H9 (cell line): Measurements from ENCODE around the gene MBLAC1. TPM values are rescaled to one million over a fixed set of nuclear protein-coding genes. Genes with fewer than 3 reads are reported as not detected.

Source experiments
- DNase-seq: peaks from one replicate; pipeline ENCODE4 v3.0.0-alpha.2; 2017
- H2AFZ ChIP-seq: one replicate; pipeline ENCODE4 v1.6.1; 2013; ENCODE audit warnings: mild to moderate bottlenecking, low read length, control low read depth, moderate library complexity
- H2AK5ac ChIP-seq: 2 replicates; pipeline ENCODE4 v1.6.1; 2013; ENCODE audit warnings: low read length, control low read depth, mixed read lengths; ENCODE audit not compliant: insufficient read length
- H2BK120ac ChIP-seq: one replicate; pipeline ENCODE4 v1.6.1; 2013; ENCODE audit warnings: low read depth, mild to moderate bottlenecking, low read length, control low read depth, inconsistent platforms; ENCODE audit not compliant: poor library complexity, severe bottlenecking
- H2BK12ac ChIP-seq: 2 replicates; pipeline ENCODE4 v1.6.1; 2013; ENCODE audit warnings: low read length, control low read depth, mixed read lengths, low read depth; ENCODE audit not compliant: insufficient read length
- H2BK15ac ChIP-seq: 2 replicates; pipeline ENCODE4 v1.6.1; 2013; ENCODE audit warnings: low read depth, low read length, control low read depth
- H2BK20ac ChIP-seq: one replicate; pipeline ENCODE4 v1.6.1; 2013; ENCODE audit warnings: low read depth, mild to moderate bottlenecking, low read length, control low read depth, inconsistent platforms; ENCODE audit not compliant: poor library complexity, severe bottlenecking
- H2BK5ac ChIP-seq: 2 replicates; pipeline ENCODE4 v1.6.1; 2013; ENCODE audit warnings: low read length, control low read depth, mixed read lengths; ENCODE audit not compliant: insufficient read length
- H3K14ac ChIP-seq: 2 replicates; pipeline ENCODE4 v1.6.1; 2013; ENCODE audit warnings: low read length, control low read depth; ENCODE audit not compliant: insufficient read depth
- H3K18ac ChIP-seq: 2 replicates; pipeline ENCODE4 v1.6.1; 2013; ENCODE audit warnings: low read depth, mild to moderate bottlenecking, mixed read lengths, low read length, control low read depth; ENCODE audit not compliant: insufficient read length
- H3K23ac ChIP-seq: 2 replicates; pipeline ENCODE4 v1.6.1; 2013; ENCODE audit warnings: low read length, control low read depth, mixed read lengths, low read depth; ENCODE audit not compliant: insufficient read length
- H3K23me2 ChIP-seq: 2 replicates; pipeline ENCODE4 v1.6.1; 2013; ENCODE audit warnings: low read depth, mild to moderate bottlenecking, mixed read lengths, low read length, control low read depth; ENCODE audit not compliant: insufficient read length, poor library complexity, severe bottlenecking
- H3K27ac ChIP-seq: 2 replicates; pipeline ENCODE4 v1.5.1; 2013; ENCODE audit warnings: low read length, control low read depth, mixed read lengths, low read depth; ENCODE audit not compliant: insufficient read length
- H3K27me3 ChIP-seq: 2 replicates; pipeline ENCODE4 v1.6.1; 2013; ENCODE audit warnings: low read length, control low read depth, inconsistent platforms; ENCODE audit not compliant: insufficient read depth
- H3K4ac ChIP-seq: 2 replicates; pipeline ENCODE4 v1.6.1; 2013; ENCODE audit warnings: low read depth, mild to moderate bottlenecking, control low read depth, inconsistent platforms, low read length, moderate library complexity
- H3K4me1 ChIP-seq: 2 replicates; pipeline ENCODE4 v1.6.1; 2013; ENCODE audit warnings: low read length, control low read depth, inconsistent platforms; ENCODE audit not compliant: insufficient read depth
- H3K4me2 ChIP-seq: 2 replicates; pipeline ENCODE4 v1.6.1; 2013; ENCODE audit warnings: low read length, control low read depth, mixed read lengths; ENCODE audit not compliant: insufficient read length, insufficient read depth
- H3K56ac ChIP-seq: 2 replicates; pipeline ENCODE4 v1.6.1; 2013; ENCODE audit warnings: low read depth, mild to moderate bottlenecking, mixed read lengths, low read length, control low read depth; ENCODE audit not compliant: insufficient read length
- H3K79me1 ChIP-seq: 2 replicates; pipeline ENCODE4 v1.6.1; 2013; ENCODE audit warnings: low read depth, mild to moderate bottlenecking, moderate library complexity, low read length, control low read depth, inconsistent platforms; ENCODE audit not compliant: insufficient read depth, poor library complexity, severe bottlenecking
- H3K79me2 ChIP-seq: 2 replicates; pipeline ENCODE4 v1.6.1; 2013; ENCODE audit warnings: low read length, control low read depth, inconsistent platforms; ENCODE audit not compliant: insufficient read depth
- H3K9ac ChIP-seq: 2 replicates; pipeline ENCODE4 v1.6.1; 2013; ENCODE audit warnings: low read length, control low read depth, mixed read lengths; ENCODE audit not compliant: insufficient read length; ENCODE audit errors: extremely low read depth
- H3K9me3 ChIP-seq: one replicate; pipeline ENCODE4 v1.6.1; 2013; ENCODE audit warnings: low read depth, low read length, inconsistent platforms; ENCODE audit not compliant: control insufficient read depth
- H3T11ph ChIP-seq: one replicate; pipeline ENCODE4 v1.6.1; 2013; ENCODE audit warnings: mild to moderate bottlenecking, low read length, control low read depth, inconsistent platforms
- H4K20me1 ChIP-seq: one replicate; pipeline ENCODE4 v1.6.1; 2013; ENCODE audit not compliant: control insufficient read depth, insufficient read length, insufficient read depth
- H4K5ac ChIP-seq: 2 replicates; pipeline ENCODE4 v1.6.1; 2013; ENCODE audit warnings: low read depth, mild to moderate bottlenecking, mixed read lengths, low read length, control low read depth; ENCODE audit not compliant: insufficient read length
- H4K8ac ChIP-seq: replicated peaks from 2 replicates; pipeline ENCODE4 v1.6.1; 2013; ENCODE audit warnings: low read length, control low read depth, mixed read lengths, low read depth; ENCODE audit not compliant: insufficient read length
- H4K91ac ChIP-seq: 2 replicates; pipeline ENCODE4 v1.6.1; 2013; ENCODE audit warnings: low read depth, mild to moderate bottlenecking, moderate library complexity, mixed read lengths, low read length, control low read depth; ENCODE audit not compliant: insufficient read length
- H3K27ac Mint-ChIP-seq, 3 experiments: 2 replicates in 2 of 3; 3 replicates in 1 of 3; pipeline ENCODE4 v1.8.0; 2020 to 2021; ENCODE audit warnings: mixed read lengths in 3 of 3, mild to moderate bottlenecking in 1 of 3, moderate library complexity in 1 of 3
- H3K27me3 Mint-ChIP-seq: 2 replicates; pipeline ENCODE4 v1.8.0; 2021; ENCODE audit warnings: low read depth, mild to moderate bottlenecking, moderate library complexity, mixed read lengths
- H3K36me3 Mint-ChIP-seq, 3 experiments: 2 replicates in 2 of 3; 3 replicates in 1 of 3; pipeline ENCODE4 v1.8.0; 2020 to 2021; ENCODE audit warnings: low read depth in 3 of 3, mixed read lengths in 3 of 3; ENCODE audit not compliant: insufficient read depth in 1 of 3
- H3K4me1 Mint-ChIP-seq, 2 experiments: 2 replicates each; pipeline ENCODE4 v1.8.0; 2020; ENCODE audit warnings: mixed read lengths in 2 of 2
- H3K4me3 Mint-ChIP-seq, 2 experiments: 2 replicates in 1 of 2; 3 replicates in 1 of 2; pipeline ENCODE4 v1.8.0; 2020 to 2021; ENCODE audit warnings: mild to moderate bottlenecking in 2 of 2, mixed read lengths in 2 of 2, moderate library complexity in 1 of 2
- H3K9me3 Mint-ChIP-seq, 2 experiments: 2 replicates in 1 of 2; 3 replicates in 1 of 2; pipeline ENCODE4 v1.8.0; 2020; ENCODE audit warnings: mild to moderate bottlenecking in 2 of 2, mixed read lengths in 2 of 2, moderate library complexity in 1 of 2
- CTCF ChIP-seq: fragments of 200-600 bp; sonication (generic); conservative IDR thresholded peaks from 3 replicates; pipeline ENCODE4 v1.8.0; 2021; ENCODE audit warnings: antibody characterized with exemption, mild to moderate bottlenecking
- WGBS: extraction: QIAGEN DNeasy Blood & Tissue Kit; methylation state at CpG from one replicate; pipeline ENCODE4 v1.1.7; 2013; ENCODE audit warnings: missing lambda C conversion rate, low lambda C conversion rate, mixed read lengths; ENCODE audit not compliant: insufficient read length; ENCODE audit errors: extremely low coverage; 5-methylcytosine and 5-hydroxymethylcytosine counted together
- total RNA-seq: library from RNA; stranded (reverse); gene quantifications from 2 replicates; pipeline ENCODE4 v1.2.1, GENCODE V29; 2021

MBLAC1 gene
- total RNA-seq, 1 experiment from 2014 or later: 1.9 TPM

GRCh38 chr7:100171840-100172239 lies 45.1 kb downstream of the MBLAC1 start:
- Histone ChIP-seq H3T11ph (no peak overlapping the region), H3K9me3 (no peaks in the 10 kb centered on the region), H2BK12ac (no peak overlapping the region), H3K27ac (no peak overlapping the region), H3K4ac (no peak overlapping the region), H3K79me1 (no peaks in the 10 kb centered on the region), H3K23me2 (peaks cover 17% of the 10 kb centered on the region), H4K20me1 (no peaks in the 10 kb centered on the region), H3K27me3 (no peaks in the 10 kb centered on the region), H2BK20ac (no peak overlapping the region), H4K91ac (no peak overlapping the region), H3K9ac (no peak overlapping the region), H3K56ac (no peak overlapping the region), H2BK15ac (no peak overlapping the region), H2AK5ac (no peak overlapping the region), H4K8ac (no peak overlapping the region), H3K14ac (no peak overlapping the region), H3K4me2 (peak overlapping the region; percentile 25), H3K79me2 (no peaks in the 10 kb centered on the region; the same call in 1 of the 2 replicates), H3K18ac (no peak overlapping the region), H4K5ac (no peak overlapping the region), H2BK120ac (no peak overlapping the region), H2BK5ac (no peak overlapping the region), H3K23ac (no peak overlapping the region), H3K4me1 (peaks cover 10% of the 10 kb centered on the region), H2AFZ (no peak overlapping the region)
- peak overlapping the region; percentile 65 to 84 for H3K4me3 Mint-ChIP-seq
- peaks cover 23% of the 10 kb centered on the region for H3K27me3 Mint-ChIP-seq
- WGBS: no CpG with 5 or more reads among the region's 22 CpGs
- no peaks in the 10 kb centered on the region; a peak in 1 of 5 replicates for H3K9me3 Mint-ChIP-seq
- H3K36me3 Mint-ChIP-seq: peaks cover 30 to 39% (median 31%) of the 10 kb centered on the region in 3 experiments; a peak in 6 of 7 replicates
- peaks cover 50 to 64% of the 10 kb centered on the region in 2 experiments for H3K4me1 Mint-ChIP-seq
- H3K27ac Mint-ChIP-seq: peak overlapping the region in 1 of 3 experiments; percentile 36; a peak in 2 of 7 replicates
- no peak for DNase-seq
- TF ChIP-seq CTCF: no peak
